ENCODE results near the gene ACACB.
"Not testable (repeated sequence)": the region's sequence is repeated elsewhere in the genome, so short reads cannot be mapped to it uniquely, and the experiment has no call there.

ACACB gene

GRCh38 chr12:109144224-109144623 lies 27.8 kb downstream of the ACACB start:
- no peak for DNase-seq (ENCODE audit: low read depth)

GRCh38 chr12:109147126-109147525 lies 30.7 kb downstream of the ACACB start:
- DNase-seq (ENCODE audit: low read depth), result not testable (repeated sequence)

GRCh38 chr12:109147954-109148353 lies 31.6 kb downstream of the ACACB start:
- no peak for DNase-seq (ENCODE audit: low read depth)

GRCh38 chr12:109150124-109150640 lies 33.8 kb downstream of the ACACB start:
- no peak for DNase-seq (ENCODE audit: low read depth)

- no peak for DNase-seq (ENCODE audit: low read depth)
Measured at GRCh38 chr12:109151457-109151856, 35.1 kb downstream of the ACACB start.

- no peak for DNase-seq (ENCODE audit: low read depth)
Measured at GRCh38 chr12:109153821-109154441, 37.5 kb downstream of the ACACB start.

GRCh38 chr12:109154451-109155438 lies 38.4 kb downstream of the ACACB start:
- DNase-seq (ENCODE audit: low read depth), result peak; percentile 62

GRCh38 chr12:109156036-109156435 lies 39.6 kb downstream of the ACACB start:
- DNase-seq (ENCODE audit: low read depth), result no peak

- DNase-seq (ENCODE audit: low read depth), result no peak
Measured at GRCh38 chr12:109156586-109156985, 40.2 kb downstream of the ACACB start.

GRCh38 chr12:109157986-109158385 lies 41.6 kb downstream of the ACACB start:
- DNase-seq (ENCODE audit: low read depth), result no peak

- DNase-seq (ENCODE audit: low read depth), result no peak
Measured at GRCh38 chr12:109160433-109160832, 44.0 kb downstream of the ACACB start.

GRCh38 chr12:109160873-109161272 lies 44.5 kb downstream of the ACACB start:
- no peak for DNase-seq (ENCODE audit: low read depth)

GRCh38 chr12:109162551-109162950 lies 46.2 kb downstream of the ACACB start:
- no peak for DNase-seq (ENCODE audit: low read depth)

- no peak for DNase-seq (ENCODE audit: low read depth)
Measured at GRCh38 chr12:109163167-109163566, 46.8 kb downstream of the ACACB start.

- no peak for DNase-seq (ENCODE audit: low read depth)
Measured at GRCh38 chr12:109165599-109165998, 49.2 kb downstream of the ACACB start.

- no peak for DNase-seq (ENCODE audit: low read depth)
Measured at GRCh38 chr12:109166371-109166770, 50.0 kb downstream of the ACACB start.

GRCh38 chr12:109167781-109168180 lies 51.4 kb downstream of the ACACB start:
- no peak for DNase-seq (ENCODE audit: low read depth)

- no peak for DNase-seq (ENCODE audit: low read depth)
Measured at GRCh38 chr12:109169262-109169661, 52.9 kb downstream of the ACACB start.

- DNase-seq (ENCODE audit: low read depth), result no peak
Measured at GRCh38 chr12:109169686-109170085, 53.3 kb downstream of the ACACB start.

GRCh38 chr12:109170324-109170723 lies 53.9 kb downstream of the ACACB start:
- DNase-seq (ENCODE audit: low read depth), result no peak

- DNase-seq (ENCODE audit: low read depth), result not testable (repeated sequence)
Measured at GRCh38 chr12:109172787-109173186, 56.4 kb downstream of the ACACB start.

GRCh38 chr12:109173443-109174240 lies 57.3 kb downstream of the ACACB start:
- no peak for DNase-seq (ENCODE audit: low read depth)

Data from stimulated activated CD8-positive, alpha-beta memory T cell treated with anti-CD3 and anti-CD28 coated beads, Interleukin-15, amount 100 ng/mL, for 1 hour (primary cell).